ENCODE data around the gene POLR1A.

DNA sequence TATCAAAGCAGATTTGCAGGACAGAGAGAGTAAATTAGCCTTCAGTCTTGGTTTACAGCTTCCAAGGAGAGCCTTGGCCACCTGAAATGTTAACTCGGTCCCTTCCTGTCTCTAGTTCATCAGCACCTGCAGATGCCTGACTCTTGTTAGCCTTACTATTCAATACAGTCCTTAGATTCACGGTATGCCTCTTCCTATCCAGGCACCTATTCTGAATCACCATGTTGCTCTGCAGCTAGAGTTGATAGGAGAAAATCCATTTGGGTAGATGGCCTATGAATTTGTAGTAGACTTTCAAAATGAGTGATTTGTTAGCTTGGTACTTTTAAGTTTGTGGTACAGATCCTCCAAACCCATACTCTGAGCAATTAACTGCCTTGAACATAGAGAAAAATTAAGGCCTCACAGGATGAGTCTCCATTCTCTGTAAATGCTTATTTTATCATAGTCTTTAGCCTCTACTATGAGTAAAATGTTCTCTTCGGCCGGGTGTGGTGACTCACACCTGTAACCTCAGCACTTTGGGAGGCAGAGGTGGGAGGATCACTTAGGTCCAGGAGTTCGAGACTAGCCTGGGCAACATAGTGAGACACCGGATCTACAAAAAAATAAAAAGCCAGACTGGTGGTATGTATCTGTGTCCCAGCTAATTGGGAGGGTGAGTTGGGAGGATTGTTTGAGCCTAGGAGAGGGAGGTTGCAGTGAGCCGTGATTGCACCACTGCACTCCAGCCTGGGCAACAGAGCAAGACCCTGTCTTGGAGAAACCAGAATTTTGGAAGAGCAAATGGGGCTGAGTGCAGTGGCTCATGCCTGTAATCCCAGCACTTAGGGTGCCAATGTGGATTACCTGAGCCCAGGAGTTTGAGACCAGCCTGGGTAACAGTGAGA is 33.3 kb upstream of the POLR1A start:
- TF ChIP-seq CTCF (IDR thresholded peaks at IDR 0.05; ENCODE audit: poor library complexity) (no peak), EZH2phosphoT487 (IDR thresholded peaks at IDR 0.05; ENCODE audit: low read depth, severe bottlenecking, unreplicated experiment) (no peak), EZH2 (IDR thresholded peaks at IDR 0.05; ENCODE audit: borderline replicate concordance) (no peak)
